Kidney (tissue), 14 donors: ENCODE results near the gene PWWP2B. TPM values are rescaled to one million over a fixed set of nuclear protein-coding genes. Genes with fewer than 3 reads are reported as not detected.

ENCODE experiments used
- DNase-seq, 5 donors: peaks; one replicate each; pipeline ENCODE4 v3.0.0-alpha.2; 2013 to 2020
- FAIRE-seq: peaks from 2 replicates; lab custom pipeline; 2012; peaks lifted over from hg19 to GRCh38; lab: Jason Lieb, UNC
- H3K27ac ChIP-seq, 2 donors: one replicate each; pipeline ENCODE4 v1.7.0; 2013; ENCODE audit warnings: low read depth in 2 of 2, low read length in 2 of 2, inconsistent platforms in 1 of 2
- H3K27me3 ChIP-seq: one replicate; pipeline ENCODE4 v1.7.1; 2013; ENCODE audit warnings: low read length, inconsistent platforms; ENCODE audit not compliant: control insufficient read depth, insufficient read depth
- H3K36me3 ChIP-seq, 3 donors: one replicate each; pipeline versions ENCODE4 v1.7.0 to v1.7.1; 2013; ENCODE audit warnings: low read length in 3 of 3, control low read depth in 1 of 3, inconsistent platforms in 1 of 3; ENCODE audit not compliant: insufficient read depth in 3 of 3, control insufficient read depth in 2 of 3
- H3K4me1 ChIP-seq, 3 donors: one replicate each; pipeline versions ENCODE4 v1.7.0 to v1.7.1; 2013; ENCODE audit warnings: low read length in 3 of 3, inconsistent platforms in 1 of 3, low read depth in 1 of 3; ENCODE audit not compliant: control insufficient read depth in 2 of 3, insufficient read depth in 2 of 3
- H3K4me3 ChIP-seq, 3 donors: one replicate each; pipeline versions ENCODE4 v1.7.0 to v1.8.1; 2013; ENCODE audit warnings: low read length in 3 of 3, control low read depth in 1 of 3, inconsistent platforms in 1 of 3
- H3K9ac ChIP-seq, 3 donors: one replicate each; pipeline versions ENCODE4 v1.7.0 to v1.7.1; 2013; ENCODE audit warnings: low read length in 3 of 3, control low read depth in 1 of 3, inconsistent platforms in 1 of 3
- H3K9me3 ChIP-seq, 3 donors: one replicate each; pipeline versions ENCODE4 v1.7.0 to v1.7.1; 2013; ENCODE audit warnings: low read length in 3 of 3, control low read depth in 1 of 3, inconsistent platforms in 1 of 3; ENCODE audit not compliant: control insufficient read depth in 2 of 3, insufficient read depth in 1 of 3
- CTCF ChIP-seq: IDR thresholded peaks from 3 replicates; pipeline ENCODE4 v1.5.1; 2012; ENCODE audit warnings: mild to moderate bottlenecking, moderate library complexity, borderline replicate concordance; ENCODE audit not compliant: insufficient read depth; ENCODE audit errors: extremely low read depth
- intact Hi-C: fragments of 100-400 bp; cut with DNase I; formaldehyde crosslinking; loops from one replicate; pipeline ENCODE4 v1.11.1; 2022
- polyA plus RNA-seq: library from polyadenylated mRNA; stranded (reverse); fragments of 350-450 nt; fragmentation: Illumina TruSeq; extraction: RNeasy Lipid Tissue Mini Kit (QIAGEN cat#74804); gene quantifications from one replicate; pipeline ENCODE4 v1.2.3, GENCODE V29; 2014; ENCODE audit warnings: low read depth, low replicate concordance; ENCODE audit not compliant: insufficient read depth
- total RNA-seq: library from RNA; stranded (reverse); fragmentation: NEBNext Ultra II Directional; extraction: Animal tissue kit (Norgen Biotek cat#: 25700); gene quantifications from one replicate; pipeline ENCODE4 v1.2.1, GENCODE V29; 2021
- donor health status: control.
- donor health status: control.
- donor health status: control.
- donor health status: control.
- donor health status: control.
- donor health status: DM: yes; HTN: yes; CAD: no.
- donor health status: Normal renal cell carcinoma (clear cell type).

PWWP2B gene
- total and polyA plus RNA-seq, 2 donors from 2014 or later = 12.9 to 24.3 TPM

- no peaks in the 10 kb centered on the region for H3K9me3 ChIP-seq
- no peaks in the 10 kb centered on the region for H3K4me1 ChIP-seq
- TF ChIP-seq CTCF = no peak
- H3K4me3 ChIP-seq = no peak overlapping the region
- H3K27ac ChIP-seq = no peak overlapping the region
- no peaks in the 10 kb centered on the region for H3K27me3 ChIP-seq
- FAIRE-seq = peak; percentile 19
- intact Hi-C loops = no loop called here
- H3K9ac ChIP-seq = no peak overlapping the region
- H3K36me3 ChIP-seq = peaks cover 0 to 8% (median 2%) of the 10 kb centered on the region in 3 donors
- peak in 2 of 5 donors; percentile 68 to 89 for DNase-seq
Observed at GRCh38 chr10:132363921-132364593, 32.9 kb upstream of the PWWP2B start.

DNA sequence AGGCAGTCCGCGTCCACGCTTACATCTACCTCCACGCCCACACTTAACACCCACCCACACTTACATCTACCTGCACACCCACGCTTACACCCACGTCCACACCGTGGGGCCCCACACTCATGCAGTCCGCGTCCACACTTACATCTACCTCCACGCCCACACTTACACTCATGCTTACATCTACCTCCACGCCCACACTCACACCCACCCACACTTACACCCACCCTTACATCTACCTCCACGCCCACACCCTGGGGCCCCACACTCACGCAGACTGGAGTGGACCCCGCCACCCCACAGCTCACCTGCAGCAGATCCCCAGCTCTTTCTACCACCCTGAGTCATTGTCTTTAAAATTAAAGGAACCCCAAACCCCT lies 32.4 kb upstream of the PWWP2B start:
- Histone ChIP-seq H3K27me3 (no peaks in the 10 kb centered on the region), H3K9ac (no peak overlapping the region), H3K4me1 (no peaks in the 10 kb centered on the region), H3K4me3 (no peak overlapping the region), H3K36me3 (peaks cover 0 to 8% (median 2%) of the 10 kb centered on the region in 3 donors), H3K9me3 (no peaks in the 10 kb centered on the region), H3K27ac (no peak overlapping the region)
- intact Hi-C loops = no loop called here
- no peak for FAIRE-seq
- no peak for TF ChIP-seq CTCF
- DNase-seq = peak in 2 of 5 donors; percentile 34 to 40

DNA sequence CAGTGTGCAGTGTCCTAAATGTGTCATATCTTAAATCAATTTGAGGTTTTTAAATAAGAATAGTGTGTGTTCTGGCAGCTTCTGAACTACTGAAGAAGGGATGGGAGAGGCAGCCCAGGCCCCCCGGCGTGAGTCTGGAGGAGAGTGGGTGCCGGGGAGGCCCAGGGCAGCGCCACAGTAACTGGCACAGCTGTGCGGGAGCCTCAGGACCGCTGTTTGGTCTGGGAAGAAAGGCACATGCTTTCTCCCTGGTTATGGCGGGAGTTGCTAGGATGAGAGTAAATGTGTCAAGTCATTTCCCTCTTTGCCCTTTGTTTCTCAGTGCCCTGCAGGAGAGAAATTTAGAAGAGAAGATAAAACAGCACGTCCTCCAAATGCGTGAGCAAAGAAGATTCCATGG lies 31.9 kb upstream of the PWWP2B start:
- no peak overlapping the region for H3K9ac ChIP-seq
- H3K36me3 ChIP-seq = peaks cover 0 to 8% (median 2%) of the 10 kb centered on the region in 3 donors
- no peak for DNase-seq
- intact Hi-C loops = no loop called here
- H3K4me3 ChIP-seq = no peak overlapping the region
- H3K27me3 ChIP-seq = no peaks in the 10 kb centered on the region
- no peak for TF ChIP-seq CTCF
- no peak for FAIRE-seq
- no peaks in the 10 kb centered on the region for H3K4me1 ChIP-seq
- no peak overlapping the region for H3K27ac ChIP-seq
- H3K9me3 ChIP-seq = no peaks in the 10 kb centered on the region
